ENCODE data around the gene UGT2B10.

DNA sequence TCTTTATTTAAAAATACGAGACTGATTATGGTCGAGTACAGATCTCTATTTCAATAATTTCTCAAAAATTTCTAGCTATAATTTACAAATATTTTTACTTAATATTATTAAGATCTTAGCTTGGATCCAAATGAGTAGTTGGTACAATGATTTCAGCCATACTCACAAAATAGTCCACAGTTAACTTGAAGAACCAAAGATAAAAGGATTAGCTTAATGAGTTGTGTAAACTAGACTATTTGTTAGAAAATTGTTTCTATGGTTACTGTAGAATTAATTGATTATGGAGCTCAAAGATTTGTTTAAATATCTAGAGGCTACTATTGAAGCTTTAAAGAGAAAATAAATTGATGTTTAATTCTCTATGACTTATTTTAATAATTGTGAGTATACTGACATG lies 1.6 kb downstream of the UGT2B10 start:
- TF ChIP-seq POLR2AphosphoS5 (IDR thresholded peaks at IDR 0.05), result no peak
- TF ChIP-seq RAD21 (conservative IDR thresholded peaks at IDR 0.05), result no peak
- TF ChIP-seq, protein P1, sequence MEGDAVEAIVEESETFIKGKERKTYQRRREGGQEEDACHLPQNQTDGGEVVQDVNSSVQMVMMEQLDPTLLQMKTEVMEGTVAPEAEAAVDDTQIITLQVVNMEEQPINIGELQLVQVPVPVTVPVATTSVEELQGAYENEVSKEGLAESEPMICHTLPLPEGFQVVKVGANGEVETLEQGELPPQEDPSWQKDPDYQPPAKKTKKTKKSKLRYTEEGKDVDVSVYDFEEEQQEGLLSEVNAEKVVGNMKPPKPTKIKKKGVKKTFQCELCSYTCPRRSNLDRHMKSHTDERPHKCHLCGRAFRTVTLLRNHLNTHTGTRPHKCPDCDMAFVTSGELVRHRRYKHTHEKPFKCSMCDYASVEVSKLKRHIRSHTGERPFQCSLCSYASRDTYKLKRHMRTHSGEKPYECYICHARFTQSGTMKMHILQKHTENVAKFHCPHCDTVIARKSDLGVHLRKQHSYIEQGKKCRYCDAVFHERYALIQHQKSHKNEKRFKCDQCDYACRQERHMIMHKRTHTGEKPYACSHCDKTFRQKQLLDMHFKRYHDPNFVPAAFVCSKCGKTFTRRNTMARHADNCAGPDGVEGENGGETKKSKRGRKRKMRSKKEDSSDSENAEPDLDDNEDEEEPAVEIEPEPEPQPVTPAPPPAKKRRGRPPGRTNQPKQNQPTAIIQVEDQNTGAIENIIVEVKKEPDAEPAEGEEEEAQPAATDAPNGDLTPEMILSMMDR (IDR thresholded peaks at IDR 0.05; ENCODE audit: poor library complexity, severe bottlenecking), result no peak
